ENCODE results near the gene TMEM121. TPM values are rescaled to one million over a fixed set of nuclear protein-coding genes. Genes with fewer than 3 reads are reported as not detected.

TMEM121 gene
- total and polyA plus RNA-seq, 4 donors = 0.75 to 7.5 (median 3.0) TPM

DNA sequence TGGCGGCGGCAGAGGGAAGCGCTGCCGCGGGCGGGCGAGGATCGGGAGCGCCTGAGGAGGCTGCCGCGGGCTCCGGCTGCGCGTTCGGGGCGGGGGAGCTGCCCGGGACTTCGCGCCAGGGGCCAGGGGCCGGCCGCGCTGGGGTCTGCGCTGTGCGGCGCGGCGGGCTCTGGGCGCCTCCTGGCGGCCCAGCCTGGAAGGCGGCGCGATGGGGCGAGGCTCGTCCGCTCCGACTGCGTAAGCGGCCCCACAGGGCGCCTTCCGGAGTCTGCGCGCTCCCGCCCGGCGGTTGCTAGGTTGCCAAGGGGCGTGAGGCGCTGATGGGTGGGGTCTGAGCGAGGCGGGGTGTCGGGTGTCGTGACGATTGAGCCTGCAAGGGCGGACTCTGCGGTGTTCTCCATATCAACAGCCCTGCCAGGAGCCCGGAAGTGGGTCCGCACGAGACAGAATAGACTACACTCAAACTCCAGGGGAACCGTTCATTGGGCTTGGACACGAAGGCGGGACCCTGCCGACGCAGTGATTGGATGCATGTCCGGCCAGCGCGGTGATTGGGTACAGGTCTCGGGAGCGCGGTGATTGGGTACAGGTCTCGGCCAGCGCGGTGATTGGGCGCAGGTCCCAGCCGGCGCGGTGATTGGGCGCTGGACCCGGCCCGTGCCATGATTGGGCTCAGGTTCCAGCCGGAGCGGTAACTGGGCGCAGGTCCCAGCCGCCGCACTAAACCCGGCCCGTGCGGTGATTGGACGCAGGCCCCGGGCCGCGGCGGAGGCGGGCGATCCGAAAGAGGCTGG lies 35.6 kb upstream of the TMEM121 start, which contains the start of gene TEDC1:
Gene TEDC1 (plus strand): TSS at position 675 of the 794 bp plus-strand sequence. CDS start 130 bp downstream, outside the sequence.
- no peaks in the 10 kb centered on the region for H3K9me3 ChIP-seq (ENCODE audit: control insufficient read depth, low read length)
- DNase-seq (peak; percentile 99 to 100), ATAC-seq (ENCODE audit: low FRiP score) (peak; percentile 88)
- intact Hi-C loops (cut with DNase I) = loop anchor here (2.0 to 5.0 kb wide), 4 partner anchors 37 to 188 kb away; partner anchors contain the start of genes BRF1 (in 1 of the 2) and TMEM121 (in 1 of the 2)
- peak within 1 kb of the TSS; percentile 15 to 30 for H3K4me3 ChIP-seq (ENCODE audit: low read length in 2 of 2)
- WGBS, 2 donors = 0% methylated on average over 90 to 94 of the region's 94 CpGs
- H3K4me1 ChIP-seq (ENCODE audit: control insufficient read depth in 1 of 2, insufficient read depth in 2 of 2, low read length in 2 of 2) = no peaks in the 10 kb centered on the region
- H3K36me3 ChIP-seq (ENCODE audit: control insufficient read depth in 1 of 2, insufficient read depth in 2 of 2, low read length in 1 of 2) = no peaks in the 10 kb centered on the region
- H3K27ac ChIP-seq (ENCODE audit: low read depth in 1 of 2, low read length in 2 of 2) = peak within 1 kb of the TSS in 1 of 2 donors; percentile 87
- H3K27me3 ChIP-seq (ENCODE audit: control insufficient read depth in 1 of 2, insufficient read depth in 2 of 2, low read length in 1 of 2) = no peaks in the 10 kb centered on the region

- H3K4me1 ChIP-seq (ENCODE audit: control insufficient read depth in 1 of 2, insufficient read depth in 2 of 2, low read length in 2 of 2) = no peaks in the 10 kb centered on the region
- intact Hi-C loops (cut with DNase I) = loop anchor here (2.0 to 5.0 kb wide), 4 partner anchors 36 to 189 kb away; partner anchors contain the start of genes BRF1 (in 1 of the 2) and TMEM121 (in 1 of the 2)
- H3K4me3 ChIP-seq (ENCODE audit: low read length in 2 of 2) = peak overlapping the region; percentile 15 to 24
- H3K27ac ChIP-seq (ENCODE audit: low read depth in 1 of 2, low read length in 2 of 2) = peak overlapping the region in 1 of 2 donors; percentile 2
- no peaks in the 10 kb centered on the region for H3K36me3 ChIP-seq (ENCODE audit: control insufficient read depth in 1 of 2, insufficient read depth in 2 of 2, low read length in 1 of 2)
- WGBS, 2 donors = 1 to 2% methylated on average over 46 to 53 of the region's 53 CpGs
- ATAC-seq (ENCODE audit: low FRiP score) (no peak), DNase-seq (peak; percentile 81 to 93)
- no peaks in the 10 kb centered on the region for H3K9me3 ChIP-seq (ENCODE audit: control insufficient read depth, low read length)
- no peaks in the 10 kb centered on the region for H3K27me3 ChIP-seq (ENCODE audit: control insufficient read depth in 1 of 2, insufficient read depth in 2 of 2, low read length in 1 of 2)
Measured at GRCh38 chr14:105491366-105491973, 34.9 kb upstream of the TMEM121 start.

DNA sequence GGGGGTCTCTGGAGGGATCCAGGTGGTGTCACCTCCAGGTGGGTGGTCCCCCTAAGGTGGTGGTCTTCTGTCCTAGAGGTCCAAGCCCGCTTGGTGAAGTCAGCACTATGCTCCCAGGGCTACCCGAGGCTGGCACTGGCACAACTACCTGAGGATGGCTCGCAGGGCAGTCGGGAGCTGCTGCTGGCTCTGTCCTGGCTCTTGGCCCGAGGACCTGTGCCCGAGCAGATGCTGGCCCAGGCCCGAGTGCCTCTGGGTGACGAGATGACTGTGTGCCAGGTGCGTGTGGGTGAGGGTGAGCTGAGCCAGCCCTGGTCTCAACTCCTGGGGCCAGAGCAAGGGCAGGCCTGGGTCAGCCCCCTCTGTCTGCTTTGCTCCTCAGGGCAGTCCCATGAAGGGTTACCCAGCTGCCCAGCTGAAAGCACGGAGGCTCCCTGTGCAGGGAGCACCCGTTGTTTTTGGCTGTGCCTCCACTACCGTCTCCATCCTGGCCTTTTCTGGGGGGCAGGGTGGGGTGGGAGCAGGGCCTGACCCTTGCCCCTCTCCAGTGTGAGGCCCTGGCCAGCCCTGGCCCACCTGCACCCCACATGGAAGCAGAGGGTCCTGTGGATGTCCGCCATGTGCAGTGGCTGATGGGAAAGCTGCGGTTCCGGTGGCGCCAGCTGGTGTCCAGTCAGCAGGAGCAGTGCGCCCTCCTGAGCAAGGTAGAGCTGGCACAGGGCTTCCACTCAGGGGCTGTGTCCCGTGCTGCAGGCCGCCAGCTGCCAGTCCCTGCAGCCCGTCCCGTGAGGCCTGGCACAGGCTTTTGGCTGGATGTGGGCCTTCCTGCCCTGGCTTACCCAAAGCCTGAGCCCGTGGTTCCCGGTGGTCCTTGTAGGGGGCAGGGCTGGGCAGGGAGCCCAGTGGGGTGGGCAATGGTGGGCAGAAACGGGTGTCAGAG lies 34.1 kb upstream of the TMEM121 start:
- Histone ChIP-seq H3K4me3 (ENCODE audit: low read length in 2 of 2) (no peak overlapping the region), H3K27ac (ENCODE audit: low read depth in 1 of 2, low read length in 2 of 2) (no peak overlapping the region), H3K36me3 (ENCODE audit: control insufficient read depth in 1 of 2, insufficient read depth in 2 of 2, low read length in 1 of 2) (no peaks in the 10 kb centered on the region), H3K27me3 (ENCODE audit: control insufficient read depth in 1 of 2, insufficient read depth in 2 of 2, low read length in 1 of 2) (no peaks in the 10 kb centered on the region), H3K9me3 (ENCODE audit: control insufficient read depth, low read length) (no peaks in the 10 kb centered on the region), H3K4me1 (ENCODE audit: control insufficient read depth in 1 of 2, insufficient read depth in 2 of 2, low read length in 2 of 2) (no peaks in the 10 kb centered on the region)
- 56% methylated on average over 24 of the region's 24 CpGs for WGBS, 2 donors
- ATAC-seq (ENCODE audit: low FRiP score) = no peak
- peak; percentile 66 to 78 for DNase-seq
- intact Hi-C loops (cut with DNase I) = loop anchor here (5.0 kb wide), 3 partner anchors 35 to 190 kb away; partner anchors contain the start of genes BRF1 (in 1 of the 2) and TMEM121 (in 1 of the 2)

DNA sequence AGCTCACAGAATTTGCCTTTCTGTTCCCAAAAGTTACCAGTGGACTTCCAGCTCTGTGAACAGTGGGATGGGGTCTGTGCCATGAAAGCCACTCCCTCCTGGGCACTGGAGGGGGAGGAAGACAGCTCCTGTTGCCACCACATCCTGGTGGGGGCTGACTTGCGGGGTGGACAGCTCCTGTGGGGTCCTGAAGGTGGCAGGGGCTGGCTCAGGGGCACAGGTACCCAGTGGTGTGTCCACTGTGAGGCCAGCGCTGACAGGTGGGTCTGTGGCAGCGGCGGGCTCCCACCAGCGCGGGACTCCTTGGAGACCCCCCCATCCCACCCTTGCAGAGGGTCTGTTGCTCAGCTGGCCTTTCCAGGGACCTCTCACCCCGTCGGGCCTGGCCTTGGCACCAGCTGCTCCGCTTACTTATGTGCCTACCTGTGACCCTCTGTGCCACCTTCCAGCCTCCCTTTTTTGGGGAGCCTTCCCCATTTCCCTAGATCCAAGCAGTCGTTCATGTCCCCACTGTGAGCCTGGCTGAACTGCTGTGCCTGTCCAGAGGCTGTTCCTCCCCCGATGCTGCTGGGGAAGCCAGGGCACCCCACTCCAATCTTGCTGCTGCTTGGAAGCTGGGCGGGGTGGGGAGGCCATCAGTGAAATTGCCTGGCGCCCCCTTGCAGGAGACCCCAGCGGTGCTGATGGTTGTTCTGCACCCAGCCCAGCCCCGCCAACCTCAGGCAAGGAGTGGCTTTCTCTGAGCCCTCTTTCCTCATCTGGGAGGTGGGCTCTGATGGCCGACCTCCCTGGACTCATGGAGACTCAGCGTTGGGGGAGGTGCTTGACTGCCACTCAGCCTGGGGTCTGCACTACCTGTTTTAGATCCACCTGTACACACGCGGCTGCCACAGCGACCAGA lies 33.2 kb upstream of the TMEM121 start:
- Histone ChIP-seq H3K36me3 (ENCODE audit: control insufficient read depth in 1 of 2, insufficient read depth in 2 of 2, low read length in 1 of 2) (no peaks in the 10 kb centered on the region), H3K27me3 (ENCODE audit: control insufficient read depth in 1 of 2, insufficient read depth in 2 of 2, low read length in 1 of 2) (no peaks in the 10 kb centered on the region), H3K4me1 (ENCODE audit: control insufficient read depth in 1 of 2, insufficient read depth in 2 of 2, low read length in 2 of 2) (no peaks in the 10 kb centered on the region), H3K27ac (ENCODE audit: low read depth in 1 of 2, low read length in 2 of 2) (no peak overlapping the region), H3K9me3 (ENCODE audit: control insufficient read depth, low read length) (no peaks in the 10 kb centered on the region), H3K4me3 (ENCODE audit: low read length in 2 of 2) (no peak overlapping the region)
- intact Hi-C loops (cut with DNase I) = loop anchor here (5.0 kb wide), 3 partner anchors 34 to 191 kb away; partner anchors contain the start of genes BRF1 (in 1 of the 2) and TMEM121 (in 1 of the 2)
- 84 to 90% methylated on average over 20 of the region's 20 CpGs for WGBS, 2 donors
- DNase-seq (peak; percentile 54 to 79), ATAC-seq (ENCODE audit: low FRiP score) (no peak)

GRCh38 chr14:105493921-105494605 lies 32.3 kb upstream of the TMEM121 start:
- no peaks in the 10 kb centered on the region for H3K9me3 ChIP-seq (ENCODE audit: control insufficient read depth, low read length)
- WGBS, 2 donors = 84 to 86% methylated on average over 16 of the region's 16 CpGs
- DNase-seq = peak; percentile 51 to 74
- intact Hi-C loops (cut with DNase I) = loop anchor here (5.0 kb wide), 3 partner anchors 33 to 192 kb away; partner anchors contain the start of genes BRF1 (in 1 of the 2) and TMEM121 (in 1 of the 2)
- no peaks in the 10 kb centered on the region for H3K36me3 ChIP-seq (ENCODE audit: control insufficient read depth in 1 of 2, insufficient read depth in 2 of 2, low read length in 1 of 2)
- no peaks in the 10 kb centered on the region for H3K27me3 ChIP-seq (ENCODE audit: control insufficient read depth in 1 of 2, insufficient read depth in 2 of 2, low read length in 1 of 2)
- no peaks in the 10 kb centered on the region for H3K4me1 ChIP-seq (ENCODE audit: control insufficient read depth in 1 of 2, insufficient read depth in 2 of 2, low read length in 2 of 2)
- H3K27ac ChIP-seq (ENCODE audit: low read depth in 1 of 2, low read length in 2 of 2) = no peak overlapping the region
- ATAC-seq (ENCODE audit: low FRiP score) = no peak
- no peak overlapping the region for H3K4me3 ChIP-seq (ENCODE audit: low read length in 2 of 2)

- no peak overlapping the region for H3K27ac ChIP-seq (ENCODE audit: low read depth in 1 of 2, low read length in 2 of 2)
- H3K4me1 ChIP-seq (ENCODE audit: control insufficient read depth in 1 of 2, insufficient read depth in 2 of 2, low read length in 2 of 2) = no peaks in the 10 kb centered on the region
- intact Hi-C loops (cut with DNase I) = loop anchor here (5.0 kb wide), 3 partner anchors 33 to 192 kb away; partner anchors contain the start of genes BRF1 (in 1 of the 2) and TMEM121 (in 1 of the 2)
- H3K4me3 ChIP-seq (ENCODE audit: low read length in 2 of 2) = no peak overlapping the region
- no peak for ATAC-seq (ENCODE audit: low FRiP score)
- no peaks in the 10 kb centered on the region for H3K27me3 ChIP-seq (ENCODE audit: control insufficient read depth in 1 of 2, insufficient read depth in 2 of 2, low read length in 1 of 2)
- H3K36me3 ChIP-seq (ENCODE audit: control insufficient read depth in 1 of 2, insufficient read depth in 2 of 2, low read length in 1 of 2) = no peaks in the 10 kb centered on the region
- H3K9me3 ChIP-seq (ENCODE audit: control insufficient read depth, low read length) = no peaks in the 10 kb centered on the region
- whole genome bisulfite sequencing, 2 donors = 74 to 80% methylated on average over 6 of the region's 6 CpGs
- peak; percentile 35 to 69 for DNase-seq
Measured at GRCh38 chr14:105494606-105494929, 31.8 kb upstream of the TMEM121 start.

Measured in aorta (tissue), 5 donors.